Stimulated activated CD8-positive, alpha-beta memory T cell treated with anti-CD3 and anti-CD28 coated beads, Interleukin-12 subunit alpha, Interleukin-12 subunit beta, amount 100 ng/mL, for 24 hours (primary cell): ENCODE results near the gene CA5A.
A peak's percentile ranks its signal among the peaks of the same experiment; 100 is the strongest.
"Not testable (repeated sequence)": the region's sequence is repeated elsewhere in the genome, so short reads cannot be mapped to it uniquely, and the experiment has no call there.

Experiments
- DNase-seq: peaks from one replicate; pipeline ENCODE4 v3.0.0-alpha.2; 2020; ENCODE audit errors: extremely low read depth

Gene CA5A

DNA sequence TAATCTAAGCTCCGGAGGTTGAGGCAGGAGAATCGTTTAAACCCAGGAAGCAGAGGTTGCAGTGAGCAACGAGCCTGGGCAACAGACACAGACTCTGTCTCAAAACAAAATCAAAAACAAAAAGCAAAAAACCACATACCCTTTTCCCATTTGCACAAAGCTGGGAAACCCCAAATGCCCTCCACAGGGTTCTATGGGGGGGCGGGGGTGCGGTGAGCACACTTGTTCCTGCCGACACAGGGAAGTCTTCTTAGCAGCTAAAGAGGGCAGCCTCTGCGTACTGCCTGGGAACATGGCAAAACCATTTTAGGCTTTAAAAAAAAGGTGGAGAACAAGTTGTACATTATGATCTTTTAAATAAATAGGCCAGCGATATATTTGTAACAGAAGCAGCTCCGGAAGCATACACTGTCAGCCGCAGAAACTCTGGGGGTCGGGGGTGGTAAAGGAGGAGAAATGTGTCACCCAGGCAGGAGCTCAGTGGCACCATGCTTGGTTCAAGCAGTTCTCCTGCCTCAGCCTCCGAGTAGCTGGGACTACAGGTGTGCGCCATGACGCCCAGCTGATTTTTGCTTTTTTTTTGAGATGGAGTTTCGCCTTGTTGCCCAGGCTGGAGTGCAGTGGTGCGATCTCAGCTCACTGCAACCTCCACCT lies 70.3 kb downstream of the CA5A start:
- DNase-seq = not testable (repeated sequence)

DNA sequence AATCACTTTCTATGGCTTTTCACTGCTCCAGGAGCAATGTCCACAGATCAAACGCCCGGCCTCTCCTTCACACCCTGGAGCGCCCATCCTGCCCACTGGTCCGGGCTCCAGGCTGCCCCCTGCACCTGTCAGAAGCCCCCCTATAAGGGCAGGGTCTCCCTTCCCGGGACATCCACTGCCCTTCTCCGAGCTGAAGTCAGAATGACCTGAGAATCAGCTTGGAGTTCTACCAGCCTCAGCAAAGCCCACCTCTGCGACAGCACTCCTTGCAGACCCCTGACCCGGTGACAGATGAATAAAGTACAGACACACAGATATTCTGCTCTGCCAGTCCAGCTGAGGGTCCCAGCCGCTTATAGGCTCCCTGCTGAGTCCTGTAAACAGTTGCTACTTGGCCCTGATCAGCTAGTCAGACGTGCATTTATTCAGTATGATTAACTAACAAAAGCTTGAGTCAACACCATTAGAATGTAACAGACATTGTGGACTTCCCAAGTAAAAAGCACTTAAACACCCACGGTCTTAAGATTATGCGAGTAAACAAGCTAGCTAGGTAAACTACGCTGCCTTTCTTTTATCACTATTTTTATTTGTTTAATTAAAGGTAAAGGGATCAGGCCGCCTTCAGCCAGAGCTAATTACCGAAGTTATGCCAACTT lies 71.9 kb downstream of the CA5A start:
- DNase-seq = no peak

DNA sequence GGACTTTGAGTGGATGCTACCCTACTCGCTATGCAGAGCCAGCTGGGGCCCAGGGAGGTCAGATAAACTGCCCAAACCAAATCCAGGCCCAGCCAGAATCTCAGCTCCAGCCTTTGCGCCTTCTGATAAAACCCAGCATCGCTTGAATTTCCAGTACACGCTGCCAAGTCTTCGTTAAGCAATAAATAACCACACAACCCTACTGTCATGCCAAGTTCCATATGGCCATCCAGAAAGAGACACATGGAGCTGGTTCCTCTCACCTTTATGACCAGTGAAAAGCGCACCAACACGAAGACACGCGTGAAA lies 73.0 kb downstream of the CA5A start:
- not testable (repeated sequence) for DNase-seq

DNA sequence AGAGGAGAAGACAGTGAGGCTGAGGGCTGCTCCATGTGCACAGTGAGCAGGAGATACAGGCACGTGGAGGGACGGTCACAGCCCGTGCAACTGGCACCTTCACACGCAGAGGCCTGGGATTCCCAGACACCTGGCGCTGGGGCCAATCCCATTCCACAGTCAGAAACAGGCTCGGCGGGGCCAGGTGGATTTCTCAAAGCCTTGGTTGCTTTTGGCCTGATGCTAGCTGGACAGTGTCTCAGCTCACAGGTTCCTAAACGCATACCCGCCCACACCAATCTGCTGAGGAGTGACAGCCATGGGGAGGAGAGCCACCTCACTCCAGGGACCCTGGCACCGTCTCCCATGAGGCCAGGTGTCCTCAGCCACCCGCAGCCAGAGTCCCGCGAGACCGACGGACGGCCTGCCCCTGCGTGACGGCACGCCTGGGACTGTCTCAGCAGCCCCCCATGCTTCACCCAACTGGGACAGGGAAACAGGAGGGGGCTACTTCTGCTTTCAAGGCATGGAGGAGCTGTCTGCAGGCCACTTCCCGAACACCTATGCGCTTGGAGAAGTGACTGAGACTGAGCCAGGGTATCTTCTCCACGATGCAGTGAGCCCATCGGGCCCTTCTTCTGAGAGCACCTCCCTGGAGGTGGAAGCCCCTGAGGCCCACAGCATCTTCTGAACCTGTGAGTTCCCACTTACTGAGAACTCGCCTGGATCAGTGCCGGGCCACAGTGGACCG lies 73.6 kb downstream of the CA5A start:
- DNase-seq = not testable (repeated sequence)

DNA sequence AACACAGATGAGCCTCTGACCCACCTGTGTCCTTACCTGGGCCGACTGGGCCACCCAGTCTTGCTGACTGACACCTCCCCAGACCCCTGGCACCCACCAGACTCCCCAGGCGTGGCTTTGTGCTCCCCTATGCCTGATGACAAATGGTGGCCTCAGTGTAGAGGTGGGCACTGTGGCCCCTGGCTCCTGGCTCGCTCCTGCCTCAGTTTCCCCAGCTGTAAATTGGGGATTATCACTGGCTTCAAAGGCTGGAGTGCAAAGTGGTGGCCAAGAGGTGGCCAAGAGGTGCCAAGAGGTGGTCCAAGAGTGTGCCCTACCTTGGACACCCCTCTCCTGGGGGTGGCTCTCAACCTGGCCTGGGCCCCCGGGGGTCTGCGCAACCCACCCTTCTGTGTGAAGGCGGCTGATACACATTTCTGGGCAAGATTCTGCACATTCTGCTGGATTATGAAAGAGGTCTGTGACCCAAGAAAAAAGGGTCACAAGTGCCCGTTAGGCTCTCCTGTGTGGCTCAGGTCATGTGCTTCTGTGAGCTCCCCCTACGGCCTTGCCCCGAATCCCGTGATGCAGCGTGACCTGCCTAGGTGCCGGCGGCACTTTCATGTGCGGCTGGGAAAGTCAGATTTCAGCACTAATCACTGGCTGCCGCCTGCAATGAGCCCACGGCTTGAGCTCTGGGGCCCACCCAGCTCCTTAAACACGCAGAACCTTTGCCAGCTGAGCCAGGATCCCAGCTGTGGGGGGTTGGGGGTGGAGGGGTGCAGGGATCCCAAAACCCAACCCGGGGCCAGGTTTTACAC lies 74.8 kb downstream of the CA5A start:
- not testable (repeated sequence) for DNase-seq

DNA sequence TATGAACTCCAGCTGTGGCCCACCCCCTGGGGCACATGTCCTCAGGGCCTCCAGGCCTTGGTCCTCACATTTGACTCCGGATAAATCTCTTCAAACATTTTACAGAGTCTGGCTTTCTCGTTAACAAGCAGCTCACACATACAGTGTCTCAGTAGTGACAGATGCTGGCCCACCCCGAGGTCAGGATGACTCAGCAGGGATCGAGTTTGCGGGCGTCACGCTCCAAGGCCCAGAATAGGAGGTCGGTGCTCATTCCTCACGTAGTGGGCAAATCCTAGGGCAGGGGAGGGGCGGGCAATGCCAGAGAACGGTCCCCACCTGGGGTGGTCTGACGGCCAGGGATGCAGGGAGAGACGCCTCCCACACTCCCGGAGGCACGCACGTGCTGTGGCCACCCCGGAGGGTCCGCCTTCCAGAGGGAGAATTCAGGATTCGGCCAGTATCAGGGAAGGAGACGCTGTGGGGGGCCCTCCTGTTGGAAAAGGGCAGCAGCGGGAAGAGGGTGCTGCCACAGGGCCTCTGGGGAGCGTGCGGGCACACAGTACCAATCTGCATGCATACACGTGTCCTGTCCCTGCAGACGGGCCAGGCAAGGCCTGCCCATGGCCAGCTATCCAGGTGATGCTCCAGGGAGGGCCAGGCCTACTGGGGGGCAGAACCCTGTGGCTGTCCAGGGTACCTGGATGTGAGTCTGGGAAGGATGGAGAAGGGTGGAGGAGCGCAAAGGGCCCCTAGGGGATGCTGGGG lies 75.6 kb downstream of the CA5A start:
- DNase-seq = no peak

DNA sequence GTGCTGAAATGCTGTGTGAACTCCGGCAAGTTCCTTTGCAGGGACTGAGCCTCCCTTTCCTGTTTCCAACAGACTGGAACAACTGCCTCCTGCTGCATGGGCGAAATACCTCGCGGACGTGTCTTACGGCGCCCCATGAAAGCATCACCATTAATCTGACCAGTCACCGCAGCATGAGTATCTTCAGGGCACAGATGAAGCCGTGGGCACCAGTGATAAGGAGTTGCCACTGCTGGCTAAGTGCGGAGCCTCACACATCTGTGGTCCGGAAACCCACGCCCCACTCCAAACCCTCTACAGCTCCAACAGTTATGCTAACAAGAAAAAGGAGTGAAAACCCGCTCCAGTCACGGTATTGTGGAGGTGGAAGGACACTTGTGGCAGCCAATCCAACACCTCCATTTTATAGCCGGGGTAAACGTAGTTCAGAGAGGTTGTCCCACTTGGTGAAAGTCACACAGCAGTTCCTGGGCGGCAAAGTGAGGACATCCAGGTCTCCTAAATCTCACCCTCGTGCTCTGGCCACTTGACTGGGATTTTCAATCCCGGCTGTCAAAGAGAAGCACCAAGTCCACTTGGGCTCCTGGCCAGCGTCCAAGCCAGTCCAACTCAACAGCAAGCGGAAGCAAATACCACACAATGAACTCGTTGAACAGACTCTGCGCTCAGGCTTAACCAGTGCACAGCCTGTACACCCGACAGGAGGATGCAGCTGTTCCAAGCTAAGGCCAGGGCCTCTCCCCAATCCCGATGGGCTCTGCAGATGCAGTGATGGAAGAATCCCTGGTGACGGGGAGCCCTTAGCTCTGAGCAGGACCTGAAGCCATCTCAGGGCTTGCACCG lies 78.0 kb downstream of the CA5A start:
- DNase-seq = not testable (repeated sequence)

DNA sequence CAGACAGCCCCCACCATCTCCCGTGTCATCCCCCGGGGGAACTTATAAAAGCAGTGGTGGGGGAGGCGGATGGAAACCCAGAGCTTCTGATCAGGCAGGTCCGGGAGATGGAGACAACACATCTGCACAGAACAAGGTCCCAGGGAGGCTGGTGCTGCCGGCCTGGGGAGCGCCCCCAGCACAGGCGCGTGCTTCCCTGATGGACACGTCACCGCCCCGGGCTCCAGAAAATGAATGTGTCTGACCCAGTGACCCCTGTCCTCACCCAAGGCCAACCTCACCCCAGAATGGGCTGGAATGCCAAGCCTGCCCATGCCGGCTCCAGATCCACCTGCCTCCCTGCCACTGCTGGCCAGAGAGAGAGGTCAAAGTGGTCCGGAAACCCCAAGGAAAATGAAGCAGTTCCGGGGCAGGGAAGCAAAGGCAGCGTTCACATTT lies 79.5 kb downstream of the CA5A start:
- no peak for DNase-seq

DNA sequence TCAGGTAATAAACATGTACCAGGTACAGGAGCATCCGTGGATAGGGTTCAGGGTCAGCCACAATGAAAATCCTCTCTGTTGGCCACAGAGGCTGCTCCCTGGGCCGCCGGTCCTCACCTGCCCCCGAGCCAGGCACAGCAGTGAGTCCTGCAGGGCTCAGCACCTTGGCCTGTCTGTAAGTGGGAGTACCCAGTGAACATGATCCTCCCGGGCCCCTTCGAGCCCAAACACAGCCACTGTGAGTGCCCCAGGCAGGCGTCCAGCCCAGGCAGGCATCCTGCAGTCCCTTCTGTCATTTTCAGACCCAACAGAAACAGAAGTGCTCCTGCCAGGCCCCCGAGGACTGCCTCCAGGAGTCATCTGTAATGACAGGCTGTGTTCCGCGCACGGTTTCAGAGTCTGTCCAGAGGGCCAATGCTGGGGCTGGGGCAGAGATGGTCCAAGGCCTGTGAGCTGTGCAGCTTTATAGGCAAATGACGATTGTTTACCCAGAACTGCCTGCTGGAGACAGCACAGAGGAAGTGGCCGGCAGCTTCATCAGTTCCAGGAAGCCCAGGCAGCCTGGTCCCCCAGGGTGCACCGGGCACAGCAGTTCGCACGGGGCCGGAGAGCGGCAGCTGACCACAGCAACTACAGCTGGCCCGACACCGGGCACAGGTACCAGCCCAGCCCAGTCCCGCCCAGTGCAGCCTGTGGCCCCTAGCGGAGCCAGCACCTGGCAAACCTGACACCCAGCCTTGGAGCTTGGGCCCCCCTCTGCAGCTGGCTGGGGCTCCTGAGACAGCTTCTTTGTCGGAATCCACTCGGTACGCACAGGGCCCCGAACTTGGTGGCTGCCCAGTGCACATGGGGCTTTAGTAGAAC lies 80.2 kb downstream of the CA5A start:
- DNase-seq = no peak

DNA sequence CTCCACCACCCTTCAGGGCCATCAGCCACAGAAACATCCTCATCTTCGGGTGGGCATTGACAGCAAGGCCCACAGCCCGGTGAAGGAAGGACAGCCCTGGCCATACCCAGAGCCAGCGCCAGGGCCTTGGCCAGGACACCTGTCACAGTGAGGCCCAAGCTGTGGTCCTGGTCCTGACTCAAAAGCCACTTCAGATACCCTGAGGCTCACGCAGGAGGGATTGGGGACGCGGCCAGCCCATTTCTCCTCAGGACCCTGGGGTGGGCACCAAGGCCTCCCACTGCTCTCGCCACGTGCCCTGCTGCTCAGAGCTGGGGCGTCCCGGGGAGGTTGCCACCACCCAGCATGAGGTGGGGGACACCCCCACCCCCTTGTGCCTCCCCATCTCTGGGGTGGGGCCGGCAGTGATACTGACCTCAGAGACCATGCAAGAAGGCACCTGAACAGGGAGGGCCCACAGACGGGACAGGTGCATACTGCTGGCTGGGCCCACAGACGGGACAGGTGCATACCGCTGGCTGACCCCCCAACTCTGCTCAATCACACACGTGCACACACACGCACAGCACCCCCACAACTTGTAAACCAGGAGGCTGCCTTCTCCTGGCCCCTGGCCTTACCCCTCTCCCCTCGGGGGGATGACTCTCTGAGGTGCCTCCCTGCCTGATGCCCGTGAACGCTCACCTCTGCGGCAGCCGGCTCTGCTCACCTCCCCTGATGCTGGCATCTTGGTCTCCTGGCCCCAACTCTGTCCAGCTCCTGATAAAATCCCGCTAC lies 81.2 kb downstream of the CA5A start:
- DNase-seq = no peak

DNA sequence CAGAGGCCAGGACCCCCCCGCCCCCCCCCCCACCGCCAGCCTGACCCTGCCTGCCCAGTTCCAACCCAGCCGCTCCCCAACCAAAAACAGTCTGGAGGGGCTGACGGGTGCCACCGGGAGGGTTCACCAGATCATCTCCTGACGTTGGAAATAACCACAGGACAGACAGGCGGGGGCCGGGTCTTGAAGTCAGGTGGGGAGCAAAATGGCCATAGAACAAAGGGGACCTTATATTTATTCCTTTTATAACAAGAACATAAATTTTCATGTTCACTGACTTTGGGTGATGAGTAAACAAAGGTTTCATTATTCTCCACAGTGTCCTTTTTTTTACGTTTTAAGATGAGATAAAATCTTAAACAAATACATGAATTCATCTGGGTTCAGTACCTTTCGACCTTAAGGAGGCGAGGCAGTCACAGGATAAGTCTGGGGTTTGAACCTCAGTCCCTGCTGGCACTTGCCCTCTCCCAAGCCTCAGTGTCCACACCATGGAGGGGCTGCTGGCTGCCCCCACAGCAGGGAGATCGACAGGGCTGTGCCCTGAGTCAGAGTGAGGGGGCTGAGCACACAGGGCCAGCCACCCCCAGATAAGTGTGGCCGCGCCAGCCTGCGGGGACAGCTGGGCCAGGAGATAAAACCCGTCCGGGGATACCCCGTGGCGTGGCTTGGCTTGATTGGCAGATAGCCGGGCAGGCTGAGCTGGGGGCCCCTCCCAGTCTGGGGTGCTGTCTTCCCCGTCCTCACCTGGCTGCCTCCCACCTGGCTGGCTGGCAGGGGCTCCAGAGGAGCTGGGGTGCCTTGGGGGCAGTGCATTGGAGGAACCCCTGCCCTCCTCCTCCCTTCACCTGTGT lies 82.0 kb downstream of the CA5A start:
- no peak for DNase-seq

DNA sequence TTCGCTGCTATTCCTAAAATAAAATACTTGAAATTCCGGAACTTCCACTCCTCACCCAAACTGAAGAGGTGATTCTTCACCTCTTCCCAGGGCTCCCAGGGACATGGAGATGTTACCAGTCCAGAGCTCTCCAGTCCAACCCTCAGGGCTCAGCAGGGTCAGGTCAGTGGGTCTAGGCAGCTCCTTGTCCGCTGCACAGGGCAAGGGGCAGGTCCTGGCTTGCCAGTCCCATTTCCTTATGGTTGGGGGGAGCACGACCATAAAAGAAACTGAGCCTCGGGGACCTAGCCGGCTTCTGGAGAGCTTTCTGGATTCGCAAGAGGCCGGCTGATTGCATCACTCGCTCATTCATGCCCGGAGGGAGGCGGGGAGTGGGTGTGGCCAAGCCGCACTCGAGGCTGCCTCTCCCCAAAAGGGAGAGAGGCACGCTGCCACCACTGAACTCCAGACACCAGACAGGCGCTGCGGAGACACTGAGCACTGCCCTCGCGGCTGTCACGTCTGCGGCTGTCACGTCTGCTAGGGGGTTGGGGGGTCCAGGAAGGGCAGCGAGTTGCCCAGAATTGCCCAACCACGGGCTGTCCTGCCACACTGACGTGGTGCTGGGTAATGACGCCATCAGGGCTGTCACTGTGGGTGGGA lies 82.8 kb downstream of the CA5A start:
- DNase-seq = peak; percentile 57

DNA sequence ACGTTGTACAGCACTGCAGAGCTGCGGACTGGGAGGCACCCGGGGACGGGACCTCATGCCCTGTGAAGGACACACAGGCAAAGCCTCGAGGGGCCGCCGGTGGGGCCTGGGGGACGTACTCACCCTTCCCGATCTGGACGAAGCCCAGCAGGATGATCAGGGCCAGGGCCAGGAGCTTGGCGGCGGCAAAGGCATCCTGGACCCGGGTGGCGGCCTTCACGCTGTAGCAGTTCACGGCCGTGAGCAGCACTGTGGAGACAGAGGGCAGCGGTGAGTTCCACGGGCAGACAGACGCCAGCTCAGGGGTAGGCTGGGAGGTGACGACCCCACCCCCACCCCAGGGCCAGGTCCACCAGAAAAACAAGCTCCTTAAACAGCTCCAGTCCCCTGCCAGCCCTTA lies 84.7 kb downstream of the CA5A start:
- no peak for DNase-seq

DNA sequence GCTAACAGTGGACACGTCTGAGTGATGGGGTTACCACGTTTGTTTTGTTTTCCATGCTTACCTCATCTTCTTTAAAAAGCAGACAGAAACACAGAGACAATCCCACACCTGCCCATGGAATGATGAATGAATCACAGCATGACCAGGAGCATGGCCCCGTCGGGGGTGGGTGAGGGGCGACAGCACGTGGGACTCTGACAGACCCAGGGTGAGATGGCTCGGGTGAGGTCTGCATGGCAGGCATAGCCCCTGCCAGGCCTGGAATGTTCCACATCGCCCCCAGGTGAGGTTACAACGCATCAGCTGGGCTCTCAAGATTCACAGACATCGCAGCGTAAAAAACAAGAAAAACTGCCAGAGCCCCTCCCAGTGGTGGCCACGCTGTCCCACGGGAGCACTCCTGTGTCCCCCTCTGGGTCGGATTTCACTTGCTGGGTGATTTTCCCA lies 85.2 kb downstream of the CA5A start:
- DNase-seq = no peak

DNA sequence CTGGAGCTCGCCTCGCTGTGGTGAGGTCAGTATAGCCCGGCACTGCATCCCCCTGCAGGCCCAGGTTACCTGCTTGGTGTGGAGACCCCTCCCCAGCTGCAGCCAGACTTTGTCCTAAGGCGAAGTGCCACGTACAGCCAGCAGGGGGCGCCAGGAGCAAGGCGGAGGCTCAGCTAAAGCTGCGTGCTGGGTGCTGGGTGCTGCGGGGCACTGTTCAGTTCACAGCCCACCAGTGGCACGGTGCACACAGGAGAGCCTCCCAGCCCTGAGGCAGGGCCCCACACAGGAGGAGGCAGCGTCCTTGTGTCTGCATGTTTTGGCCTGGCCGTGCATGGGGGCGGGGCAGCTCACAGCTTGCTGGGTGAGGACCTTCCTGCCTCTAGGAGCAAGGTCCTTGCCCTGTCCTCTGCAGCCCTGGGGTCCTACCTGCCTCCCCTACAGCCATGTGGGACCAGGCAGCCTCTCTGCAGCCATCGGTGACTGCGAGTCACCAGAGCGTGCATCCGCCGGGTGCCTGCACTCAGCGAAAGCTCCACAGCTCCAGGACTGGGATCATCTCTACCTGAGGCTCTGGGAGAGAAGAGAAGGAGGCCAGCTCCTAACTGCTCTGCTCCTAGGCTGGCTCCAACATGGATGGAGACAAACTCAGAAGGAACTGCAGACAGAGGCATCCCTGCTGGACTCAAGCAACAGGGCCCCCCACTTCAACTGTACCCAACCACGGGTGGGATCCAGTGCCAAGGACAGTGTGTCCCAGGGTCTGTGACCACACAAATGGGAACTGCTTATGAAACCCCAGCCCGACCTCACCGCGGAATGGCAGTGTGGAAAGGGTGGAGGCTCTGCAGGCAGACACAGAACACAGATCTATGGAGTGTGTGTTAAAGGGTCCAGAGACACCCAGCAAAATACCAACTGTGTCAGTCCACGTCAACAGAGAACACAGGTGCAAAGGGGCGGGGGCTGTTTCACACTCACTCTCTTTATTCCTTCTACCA lies 86.0 kb downstream of the CA5A start:
- DNase-seq = no peak

DNA sequence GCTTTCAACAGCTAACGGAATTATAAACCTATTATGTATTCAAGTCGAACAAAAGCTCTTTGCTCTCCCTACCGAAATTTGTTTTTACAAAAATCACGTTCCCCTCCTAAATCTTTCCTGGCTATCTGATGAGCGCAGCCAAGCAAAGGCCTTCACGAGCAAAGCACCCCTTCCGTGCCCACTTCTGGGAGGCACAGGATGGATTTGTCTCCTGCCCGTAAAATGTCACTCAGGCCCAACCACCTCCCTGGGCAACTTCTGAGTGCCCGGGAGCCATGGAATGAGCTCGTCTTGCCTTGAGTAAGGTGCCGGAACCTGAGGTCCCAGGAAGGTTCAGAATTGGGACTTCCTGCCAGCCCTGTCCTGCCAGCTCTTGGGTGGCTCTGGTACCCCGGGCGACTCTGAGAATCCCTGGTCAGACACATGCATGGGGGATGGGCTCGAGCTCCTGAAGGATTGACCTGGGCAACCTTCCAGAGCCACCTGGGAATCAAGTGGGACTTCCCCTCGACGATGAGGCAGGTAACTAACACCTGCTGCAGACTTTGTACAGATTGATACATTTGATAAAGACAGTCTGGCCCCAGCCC lies 86.8 kb downstream of the CA5A start:
- DNase-seq = no peak
